ENCODE data around the gene NAV2. TPM values are rescaled to one million over a fixed set of nuclear protein-coding genes. Genes with fewer than 3 reads are reported as not detected.

The NAV2 gene
- polyA plus RNA-seq, 1 donor (not counting 4 experiments of a cell fraction or from before 2014, with no cell fraction given), result 4.0 TPM

GRCh38 chr11:19771463-19771862 lies 58.8 kb downstream of the NAV2 start:
- no peaks in the 10 kb centered on the region for H3K4me1 ChIP-seq (ENCODE audit: control insufficient read depth, extremely low read depth, insufficient read depth, low read length)
- H3K4me3 ChIP-seq (ENCODE audit: control insufficient read depth in 2 of 3, extremely low read depth in 1 of 3, insufficient read depth in 2 of 3, low read depth in 1 of 3, low read length in 3 of 3), result no peak overlapping the region
- no peak overlapping the region for H3K4me2 ChIP-seq (ENCODE audit: control insufficient read depth, extremely low read depth, insufficient read depth, low read depth, low read length)
- DNase-seq (ENCODE audit: low read depth, low spot score) (no peak), FAIRE-seq (no peak)
- H3K79me2 ChIP-seq (ENCODE audit: control insufficient read depth, insufficient read depth, low read length), result no peaks in the 10 kb centered on the region
- H4K20me1 ChIP-seq (ENCODE audit: control insufficient read depth, extremely low read depth, insufficient read depth, low read length), result no peaks in the 10 kb centered on the region
- TF ChIP-seq EZH2 (IDR thresholded peaks at IDR 0.05; ENCODE audit: low read length) (no peak), CTCF (optimal IDR thresholded peaks at IDR 0.05 in 1 of 3, IDR thresholded peaks at IDR 0.05 in 1 of 3, conservative IDR thresholded peaks at IDR 0.05 in 1 of 3; ENCODE audit: extremely low read depth in 1 of 3, insufficient read depth in 2 of 3, low read length in 3 of 3) (no peak)
- no peaks in the 10 kb centered on the region for H3K9me1 ChIP-seq (ENCODE audit: control insufficient read depth, extremely low read depth, insufficient read depth, low read length)
- peaks cover 13% of the 10 kb centered on the region for H3K27me3 ChIP-seq (ENCODE audit: control insufficient read depth, extremely low read depth, insufficient read depth, low read length)
- H3K36me3 ChIP-seq (ENCODE audit: control insufficient read depth in 2 of 2, extremely low read depth in 1 of 2, insufficient read depth in 2 of 2, low read length in 2 of 2), result no peaks in the 10 kb centered on the region
- H3K27ac ChIP-seq (ENCODE audit: control insufficient read depth, insufficient read depth, low read length), result no peak overlapping the region
- no peak overlapping the region for H2AFZ ChIP-seq (ENCODE audit: control insufficient read depth, low read length)
- no peak overlapping the region for H3K9ac ChIP-seq (ENCODE audit: control insufficient read depth, extremely low read depth, insufficient read depth, low read length)
- H3K9me3 ChIP-seq (ENCODE audit: control insufficient read depth, low read depth, low read length), result no peaks in the 10 kb centered on the region
- dilution Hi-C loops (cut with MboI; ENCODE audit: extremely low pct_ligation_motif_present, low sequenced_read_pairs), result no loop called here

- H3K4me3 ChIP-seq (ENCODE audit: control insufficient read depth in 2 of 3, extremely low read depth in 1 of 3, insufficient read depth in 2 of 3, low read depth in 1 of 3, low read length in 3 of 3), result no peak overlapping the region
- DNase-seq (ENCODE audit: low read depth, low spot score) (no peak), FAIRE-seq (no peak)
- H3K36me3 ChIP-seq (ENCODE audit: control insufficient read depth in 2 of 2, extremely low read depth in 1 of 2, insufficient read depth in 2 of 2, low read length in 2 of 2), result no peaks in the 10 kb centered on the region
- H3K79me2 ChIP-seq (ENCODE audit: control insufficient read depth, insufficient read depth, low read length), result no peaks in the 10 kb centered on the region
- no peak overlapping the region for H2AFZ ChIP-seq (ENCODE audit: control insufficient read depth, low read length)
- no peaks in the 10 kb centered on the region for H3K9me1 ChIP-seq (ENCODE audit: control insufficient read depth, extremely low read depth, insufficient read depth, low read length)
- no peak overlapping the region for H3K27ac ChIP-seq (ENCODE audit: control insufficient read depth, insufficient read depth, low read length)
- H3K27me3 ChIP-seq (ENCODE audit: control insufficient read depth, extremely low read depth, insufficient read depth, low read length), result peaks cover 17% of the 10 kb centered on the region
- TF ChIP-seq EZH2 (IDR thresholded peaks at IDR 0.05; ENCODE audit: low read length), result no peak
- no peak for TF ChIP-seq CTCF (optimal IDR thresholded peaks at IDR 0.05 in 1 of 3, IDR thresholded peaks at IDR 0.05 in 1 of 3, conservative IDR thresholded peaks at IDR 0.05 in 1 of 3; ENCODE audit: extremely low read depth in 1 of 3, insufficient read depth in 2 of 3, low read length in 3 of 3)
- H3K9ac ChIP-seq (ENCODE audit: control insufficient read depth, extremely low read depth, insufficient read depth, low read length), result no peak overlapping the region
- no peaks in the 10 kb centered on the region for H3K9me3 ChIP-seq (ENCODE audit: control insufficient read depth, low read depth, low read length)
- no peaks in the 10 kb centered on the region for H4K20me1 ChIP-seq (ENCODE audit: control insufficient read depth, extremely low read depth, insufficient read depth, low read length)
- no peaks in the 10 kb centered on the region for H3K4me1 ChIP-seq (ENCODE audit: control insufficient read depth, extremely low read depth, insufficient read depth, low read length)
- H3K4me2 ChIP-seq (ENCODE audit: control insufficient read depth, extremely low read depth, insufficient read depth, low read depth, low read length), result no peak overlapping the region
- dilution Hi-C loops (cut with MboI; ENCODE audit: extremely low pct_ligation_motif_present, low sequenced_read_pairs), result no loop called here
These were observed 59.8 kb downstream of the NAV2 start for GRCh38 chr11:19772480-19772879.
